GM21528 (cell line): Measurements from ENCODE around the gene ARHGAP45.

Experiments
- ATAC-seq: cut with Tn5 transposase; IDR thresholded peaks from one replicate; pipeline ENCODE4 v1.9.1; 2021; ENCODE audit warnings: mild to moderate bottlenecking, moderate library complexity; ENCODE audit not compliant: unreplicated experiment, low FRiP score

ARHGAP45 gene

GRCh38 chr19:1037621-1038064 is 29.3 kb upstream of the ARHGAP45 start:
- ATAC-seq, result peak; percentile 1

- ATAC-seq, result no peak
Measured at GRCh38 chr19:1038978-1039645, 27.9 kb upstream of the ARHGAP45 start.

GRCh38 chr19:1039646-1040475 is 27.1 kb upstream of the ARHGAP45 start, which contains the start of gene ABCA7:
ABCA7 (plus strand) TSS chr19:1040107; CDS start chr19:1041362, 1,255 bp downstream.
- ATAC-seq, result peak; percentile 65

- peak; percentile 33 for ATAC-seq
Measured at GRCh38 chr19:1040476-1041271, 26.3 kb upstream of the ARHGAP45 start.

- ATAC-seq, result no peak
Measured at GRCh38 chr19:1041272-1041834, 25.6 kb upstream of the ARHGAP45 start.

GRCh38 chr19:1041835-1042685 is 24.9 kb upstream of the ARHGAP45 start:
- no peak for ATAC-seq

GRCh38 chr19:1042689-1043511 is 24.1 kb upstream of the ARHGAP45 start:
- no peak for ATAC-seq

GRCh38 chr19:1045247-1045603 is 21.7 kb upstream of the ARHGAP45 start:
- ATAC-seq, result no peak

- no peak for ATAC-seq
Measured at GRCh38 chr19:1046117-1046626, 20.8 kb upstream of the ARHGAP45 start.

GRCh38 chr19:1046836-1047695 is 19.9 kb upstream of the ARHGAP45 start:
- ATAC-seq, result no peak

- no peak for ATAC-seq
Measured at GRCh38 chr19:1047696-1048147, 19.2 kb upstream of the ARHGAP45 start.

GRCh38 chr19:1049106-1049505 is 17.9 kb upstream of the ARHGAP45 start:
- no peak for ATAC-seq

- ATAC-seq, result no peak
Measured at GRCh38 chr19:1049800-1050199, 17.2 kb upstream of the ARHGAP45 start.

GRCh38 chr19:1050989-1051788 is 15.8 kb upstream of the ARHGAP45 start:
- ATAC-seq, result no peak

- ATAC-seq, result no peak
Measured at GRCh38 chr19:1051791-1052190, 15.2 kb upstream of the ARHGAP45 start.

- no peak for ATAC-seq
Measured at GRCh38 chr19:1052349-1052975, 14.5 kb upstream of the ARHGAP45 start.
